Occipital lobe (tissue), 2 donors: ENCODE data around the gene PIP4K2C. TPM values are rescaled to one million over a fixed set of nuclear protein-coding genes. Genes with fewer than 3 reads are reported as not detected.
A peak's percentile ranks its signal among the peaks of the same experiment; 100 is the strongest.

Experiments used
- DNase-seq: peaks from one replicate; lab custom pipeline; 2025; lab: John Stamatoyannopoulos, UW
- total RNA-seq: library from RNA; depleted of rRNA; stranded (reverse); fragments of >200 nt; gene quantifications from one replicate; pipeline ENCODE4 v1.2.3, GENCODE V29; 2014

PIP4K2C gene
- total RNA-seq, 1 donor from 2014 or later, result 13.6 TPM

- DNase-seq, result no peak
Observed at GRCh38 chr12:57620936-57621496, 30.0 kb downstream of the PIP4K2C start.

DNA sequence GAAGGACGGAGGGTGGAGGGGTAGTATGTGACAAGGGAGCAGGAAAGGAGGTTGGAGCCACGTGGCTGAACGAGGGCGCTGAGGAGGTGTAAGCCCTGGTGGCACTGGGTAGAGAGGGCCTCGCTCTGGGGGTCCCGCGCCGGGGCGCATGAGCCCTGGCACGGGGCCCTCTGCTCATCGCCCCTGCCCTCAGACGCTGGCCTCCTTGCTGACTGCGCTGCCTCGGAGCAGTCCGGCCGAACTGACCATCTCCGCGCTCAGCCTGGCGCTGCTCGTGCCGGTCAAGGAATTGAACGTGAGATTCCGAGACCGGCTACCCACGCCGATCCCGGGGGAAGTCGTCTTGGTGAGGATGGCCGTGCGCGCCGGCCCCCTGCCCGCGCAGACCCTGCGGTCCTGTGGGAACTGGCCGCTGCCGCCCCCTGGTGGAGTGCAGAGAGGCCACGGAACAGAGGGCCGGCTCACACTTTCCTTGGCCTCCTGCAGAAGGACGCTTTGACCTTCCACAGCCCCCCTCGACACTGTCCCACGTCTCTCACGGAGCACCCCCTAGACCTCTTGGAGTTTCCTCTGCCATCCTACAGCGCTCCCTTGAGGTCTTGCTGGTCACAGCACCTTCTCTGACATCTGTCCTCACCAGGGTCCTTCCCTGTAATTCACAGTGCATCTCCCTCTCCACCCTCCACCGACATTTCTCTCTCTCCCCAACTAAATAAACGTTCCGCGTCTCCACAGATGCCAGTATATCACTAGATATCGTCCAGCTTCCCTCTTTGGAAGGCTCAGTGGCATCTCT is 30.7 kb downstream of the PIP4K2C start:
- DNase-seq, result no peak

GRCh38 chr12:57622293-57623245 is 31.6 kb downstream of the PIP4K2C start:
- DNase-seq, result no peak

- no peak for DNase-seq
Observed at GRCh38 chr12:57623385-57623784, 32.4 kb downstream of the PIP4K2C start.

DNA sequence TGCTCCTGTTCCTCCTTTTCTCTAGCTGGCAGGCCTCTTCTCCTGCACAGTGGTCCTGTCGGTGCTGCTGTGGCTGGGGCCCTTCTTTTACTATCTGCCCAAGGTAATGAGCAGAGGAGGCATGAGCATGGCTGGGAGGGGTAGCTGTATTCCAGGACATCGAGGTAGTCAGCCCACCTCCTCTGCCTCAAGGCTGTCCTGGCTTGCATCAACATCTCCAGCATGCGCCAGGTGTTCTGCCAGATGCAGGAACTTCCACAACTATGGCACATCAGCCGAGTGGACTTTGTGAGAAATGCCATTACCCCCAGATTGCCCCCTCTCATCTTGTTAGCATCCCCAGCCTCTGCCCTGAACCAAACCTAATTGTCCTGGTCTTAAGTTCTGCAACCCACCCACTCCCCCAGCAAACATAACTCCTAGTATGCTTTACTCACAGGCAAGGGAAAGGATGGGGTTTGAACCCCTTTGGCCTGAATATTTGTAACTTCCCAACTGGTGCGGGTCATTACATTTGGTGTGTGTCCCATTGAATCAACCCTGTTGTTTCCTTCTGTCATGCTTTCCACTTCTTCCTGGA is 32.9 kb downstream of the PIP4K2C start:
- no peak for DNase-seq

DNA sequence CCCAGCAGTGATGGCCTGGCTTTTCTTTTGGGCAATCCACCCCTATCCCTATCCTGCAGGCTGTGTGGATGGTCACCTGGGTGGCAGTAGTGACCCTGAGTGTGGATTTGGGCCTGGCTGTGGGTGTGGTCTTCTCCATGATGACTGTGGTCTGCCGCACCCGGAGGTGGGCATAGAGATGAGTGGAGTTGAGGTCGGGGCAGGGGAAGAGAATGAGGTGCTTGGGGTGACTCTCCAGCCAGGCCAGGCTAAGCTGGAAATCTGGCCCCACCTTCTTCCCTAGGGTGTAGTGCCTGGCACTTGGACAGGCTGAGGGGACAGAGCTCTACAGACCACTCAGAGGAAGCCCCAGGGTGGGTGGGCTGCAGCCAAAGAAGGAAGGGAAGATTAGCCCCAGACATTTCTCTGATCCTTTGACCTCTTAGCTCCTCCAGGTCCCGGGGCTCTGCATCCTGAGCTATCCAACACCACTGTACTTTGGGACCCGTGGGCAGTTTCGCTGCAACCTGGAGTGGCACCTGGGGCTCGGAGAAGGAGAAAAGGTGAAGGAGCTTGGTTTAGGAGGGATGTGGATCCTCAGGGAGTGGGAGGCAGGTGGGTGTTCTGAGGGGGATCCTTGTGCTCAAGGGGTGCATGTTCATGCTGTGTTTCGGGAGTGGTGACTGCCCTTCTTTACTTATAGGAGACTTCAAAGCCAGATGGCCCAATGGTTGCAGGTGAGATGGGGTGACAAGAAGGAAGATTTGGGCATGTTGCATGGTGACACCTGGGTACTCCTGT is 33.6 kb downstream of the PIP4K2C start:
- no peak for DNase-seq

DNA sequence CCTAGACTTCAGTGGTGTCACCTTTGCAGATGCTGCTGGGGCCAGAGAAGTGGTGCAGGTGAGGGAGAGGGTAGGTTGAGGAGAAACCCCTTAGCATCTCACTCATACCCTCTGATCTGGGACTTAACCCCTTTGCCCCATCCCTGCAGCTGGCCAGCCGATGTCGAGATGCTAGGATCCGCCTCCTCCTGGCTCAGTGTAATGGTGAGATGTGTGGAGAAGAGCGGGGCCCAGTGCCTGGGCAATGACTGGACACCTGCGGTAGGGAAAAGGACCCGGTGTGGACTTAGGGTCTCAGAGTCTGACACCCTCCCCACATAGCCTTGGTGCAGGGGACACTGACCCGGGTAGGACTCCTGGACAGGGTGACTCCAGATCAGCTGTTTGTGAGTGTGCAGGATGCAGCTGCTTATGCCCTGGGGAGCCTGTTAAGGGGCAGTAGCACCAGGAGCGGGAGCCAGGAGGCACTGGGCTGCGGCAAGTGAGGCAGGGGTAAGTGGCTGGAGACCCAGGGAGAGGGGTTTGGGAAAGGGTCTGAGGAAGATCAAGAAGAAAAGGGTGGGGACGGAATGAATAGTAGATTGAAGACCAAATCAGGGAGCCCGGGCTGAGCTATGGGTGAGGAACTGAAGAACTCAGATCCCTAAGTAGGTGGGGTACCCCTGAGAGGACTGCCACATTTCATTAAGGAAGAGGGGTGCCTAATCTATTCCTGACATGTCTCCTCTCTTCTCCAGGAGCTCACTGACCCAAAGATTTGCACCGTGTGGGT is 34.5 kb downstream of the PIP4K2C start:
- DNase-seq, result no peak

DNA sequence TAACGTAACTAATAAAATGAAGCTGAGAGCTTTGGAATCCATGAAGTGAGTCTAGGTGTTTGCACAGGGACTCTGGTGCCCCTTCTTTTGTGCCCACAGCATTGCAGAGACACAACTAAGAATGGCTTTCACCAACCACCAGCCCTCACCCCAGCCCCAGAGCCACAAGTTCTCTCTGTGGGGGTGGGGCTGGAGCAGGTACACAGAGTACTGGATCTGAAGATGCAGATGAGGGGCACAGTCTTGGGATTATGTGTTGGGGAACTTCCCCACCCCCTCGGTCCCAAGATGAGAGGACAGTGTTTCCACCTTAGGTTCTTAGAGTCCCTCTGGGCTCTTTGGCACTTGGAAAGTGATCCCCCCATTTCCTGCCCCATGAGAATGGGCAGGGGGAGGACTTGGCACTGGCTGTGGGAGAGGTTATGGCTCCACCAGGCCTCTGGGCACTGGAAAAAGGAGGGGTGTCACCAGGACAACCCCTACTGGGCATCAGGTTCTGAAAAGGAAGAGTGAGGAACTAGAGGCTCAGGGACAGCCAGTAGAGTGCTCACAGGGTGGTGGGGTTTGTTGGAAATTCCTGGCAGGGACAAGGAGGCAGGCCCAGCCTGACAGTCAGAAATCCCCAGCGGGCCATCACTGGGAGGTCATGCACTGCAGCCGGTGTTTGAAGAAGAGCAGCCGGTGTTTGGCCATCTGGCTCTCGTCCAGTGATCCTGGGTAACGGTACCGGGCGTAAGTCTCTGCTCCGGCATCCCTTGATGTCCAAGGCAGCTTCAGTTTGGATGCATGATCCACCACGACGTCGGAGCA is 35.3 kb downstream of the PIP4K2C start:
- no peak for DNase-seq

GRCh38 chr12:57626921-57627445 is 36.0 kb downstream of the PIP4K2C start:
- DNase-seq, result no peak

DNA sequence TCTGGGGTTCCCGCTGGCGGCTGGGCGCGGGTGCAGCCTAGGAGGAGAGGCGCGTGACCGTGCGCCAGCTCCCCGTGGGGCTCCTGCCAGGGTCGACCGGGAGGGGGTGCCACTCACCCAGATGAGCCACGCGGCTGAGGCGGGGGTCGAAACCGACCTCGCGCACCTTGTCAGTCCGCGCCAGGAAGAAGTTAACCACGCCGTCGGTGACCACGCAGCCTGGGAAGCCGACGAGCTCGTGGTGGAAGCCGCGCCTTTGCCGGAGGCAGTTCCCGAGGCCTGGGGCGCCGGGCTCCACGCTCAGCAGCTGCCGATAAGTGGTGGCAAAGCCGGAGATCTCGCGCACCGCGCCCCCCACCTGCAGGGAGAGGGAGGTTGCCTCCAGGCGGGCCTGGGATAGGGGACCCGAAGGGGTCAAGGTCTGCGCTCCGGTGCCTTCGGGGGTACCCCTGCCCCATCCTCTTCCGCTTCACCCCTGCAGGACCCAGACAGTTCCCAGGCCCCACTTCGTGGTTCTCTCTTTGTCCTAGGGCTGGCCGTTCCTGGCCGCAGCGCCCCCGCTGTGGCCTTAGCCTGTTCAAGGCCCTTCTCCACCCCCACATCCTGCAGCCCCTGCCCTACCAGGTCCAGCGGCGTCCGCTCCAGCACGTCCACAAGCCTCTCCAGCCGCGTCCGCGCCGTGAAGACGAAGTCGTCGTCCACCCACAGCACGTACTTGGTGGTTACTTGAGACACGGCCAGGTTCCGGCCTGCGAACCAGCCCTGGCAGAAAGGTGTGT is 36.7 kb downstream of the PIP4K2C start:
- no peak for DNase-seq

GRCh38 chr12:57628280-57629191 is 37.5 kb downstream of the PIP4K2C start:
- no peak for DNase-seq

GRCh38 chr12:57629897-57630471 is 39.0 kb downstream of the PIP4K2C start:
- no peak for DNase-seq

GRCh38 chr12:57630891-57631433 is 40.0 kb downstream of the PIP4K2C start:
- DNase-seq, result no peak

DNA sequence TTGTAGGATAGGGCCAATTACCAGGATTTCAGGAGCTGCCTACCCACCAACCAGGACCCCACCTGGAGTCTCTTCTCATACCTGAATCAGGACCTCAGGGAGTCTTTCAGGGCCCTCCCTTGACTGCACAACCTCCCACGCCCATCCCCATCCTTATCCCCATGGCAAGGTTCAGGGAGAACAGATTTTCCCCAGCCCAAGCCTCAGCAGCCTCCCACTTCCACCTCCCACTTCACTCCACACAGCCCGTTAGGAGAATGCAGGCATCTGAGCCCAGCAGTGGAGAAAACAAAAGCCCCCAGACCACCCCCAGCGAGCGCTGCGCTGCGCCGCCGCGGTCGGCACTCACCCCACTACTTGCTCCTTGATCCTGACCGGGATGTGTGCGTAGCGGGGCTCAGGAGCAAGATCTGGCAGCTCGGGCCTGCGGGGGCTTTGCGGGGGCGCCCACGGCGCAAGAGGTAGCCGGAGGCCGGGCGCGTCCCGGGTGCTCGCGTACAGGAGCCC is 40.6 kb downstream of the PIP4K2C start:
- DNase-seq, result no peak

GRCh38 chr12:57632073-57632957 is 41.3 kb downstream of the PIP4K2C start:
- peak; percentile 24 for DNase-seq
